Measurements from ENCODE around the gene ERFE.
"Not testable (repeated sequence)": the region's sequence is repeated elsewhere in the genome, so short reads cannot be mapped to it uniquely, and the experiment has no call there.

The ERFE gene

GRCh38 chr2:238171072-238171431 lies 12.3 kb downstream of the ERFE start:
- H3K36me3 ChIP-seq (ENCODE audit: control insufficient read depth, insufficient read depth, low read length): peaks cover 10% of the 10 kb centered on the region; the same call in 1 of the 2 replicates
- not testable (repeated sequence) for H3K27me3 ChIP-seq (ENCODE audit: control insufficient read depth, insufficient read depth, low read length); DNase-seq (ENCODE audit: low read depth, low spot score); H3K4me3 ChIP-seq (ENCODE audit: low read length); H3K9me3 ChIP-seq (ENCODE audit: control insufficient read depth, insufficient read depth, low read length); H3K27ac ChIP-seq (ENCODE audit: low read length); H3K4me1 ChIP-seq (ENCODE audit: control insufficient read depth, insufficient read depth, low read length)
- WGBS (ENCODE audit: insufficient coverage, insufficient read length): no CpG with 5 or more reads among the region's 5 CpGs

- H3K4me1 ChIP-seq (ENCODE audit: control insufficient read depth, insufficient read depth, low read length): no peaks in the 10 kb centered on the region
- H3K9me3 ChIP-seq (ENCODE audit: control insufficient read depth, insufficient read depth, low read length): no peaks in the 10 kb centered on the region
- H3K36me3 ChIP-seq (ENCODE audit: control insufficient read depth, insufficient read depth, low read length): peaks cover 10% of the 10 kb centered on the region; the same call in 1 of the 2 replicates
- no peak for DNase-seq (ENCODE audit: low read depth, low spot score)
- no peak overlapping the region for H3K4me3 ChIP-seq (ENCODE audit: low read length)
- no peak overlapping the region for H3K27ac ChIP-seq (ENCODE audit: low read length)
- WGBS (ENCODE audit: insufficient coverage, insufficient read length): no CpG with 5 or more reads among the region's 9 CpGs
- H3K27me3 ChIP-seq (ENCODE audit: control insufficient read depth, insufficient read depth, low read length): no peaks in the 10 kb centered on the region
Measured at GRCh38 chr2:238171575-238172187, 12.9 kb downstream of the ERFE start.

- WGBS (ENCODE audit: insufficient coverage, insufficient read length): no CpG with 5 or more reads among the region's 14 CpGs
- H3K9me3 ChIP-seq (ENCODE audit: control insufficient read depth, insufficient read depth, low read length): no peaks in the 10 kb centered on the region
- H3K4me1 ChIP-seq (ENCODE audit: control insufficient read depth, insufficient read depth, low read length): no peaks in the 10 kb centered on the region
- DNase-seq (ENCODE audit: low read depth, low spot score): no peak
- no peaks in the 10 kb centered on the region for H3K27me3 ChIP-seq (ENCODE audit: control insufficient read depth, insufficient read depth, low read length)
- H3K4me3 ChIP-seq (ENCODE audit: low read length): no peak overlapping the region
- peaks cover 10% of the 10 kb centered on the region; the same call in 1 of the 2 replicates for H3K36me3 ChIP-seq (ENCODE audit: control insufficient read depth, insufficient read depth, low read length)
- no peak overlapping the region for H3K27ac ChIP-seq (ENCODE audit: low read length)
Measured at GRCh38 chr2:238172439-238172838, 13.7 kb downstream of the ERFE start.

GRCh38 chr2:238173692-238174091 lies 14.9 kb downstream of the ERFE start:
- WGBS (ENCODE audit: insufficient coverage, insufficient read length): no CpG with 5 or more reads among the region's 2 CpGs
- Histone ChIP-seq H3K27ac (ENCODE audit: low read length) (no peak overlapping the region), H3K4me3 (ENCODE audit: low read length) (no peak overlapping the region), H3K36me3 (ENCODE audit: control insufficient read depth, insufficient read depth, low read length) (peaks cover 10% of the 10 kb centered on the region; the same call in 1 of the 2 replicates), H3K27me3 (ENCODE audit: control insufficient read depth, insufficient read depth, low read length) (no peaks in the 10 kb centered on the region), H3K4me1 (ENCODE audit: control insufficient read depth, insufficient read depth, low read length) (no peaks in the 10 kb centered on the region), H3K9me3 (ENCODE audit: control insufficient read depth, insufficient read depth, low read length) (no peaks in the 10 kb centered on the region)
- no peak for DNase-seq (ENCODE audit: low read depth, low spot score)

DNA sequence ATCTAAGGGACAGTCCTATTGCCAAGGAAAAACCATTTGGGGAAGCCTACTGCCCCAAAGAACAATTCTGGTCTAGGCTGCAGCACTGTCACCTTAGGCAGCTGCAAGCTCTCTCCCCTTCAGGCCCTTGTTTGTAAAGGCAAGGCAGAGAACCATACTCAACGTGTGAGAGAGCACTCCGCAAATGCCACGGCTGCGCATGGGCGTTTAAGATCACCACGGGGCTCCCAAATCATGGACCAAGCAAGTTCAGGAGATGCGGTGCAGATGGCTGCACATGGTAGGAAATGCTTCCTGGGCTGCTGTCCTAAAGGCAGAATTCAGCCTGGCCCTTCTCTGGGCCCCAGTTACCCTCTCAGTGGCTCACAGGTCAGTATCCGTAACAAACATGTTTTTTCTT lies 15.5 kb downstream of the ERFE start:
- H3K27me3 ChIP-seq (ENCODE audit: control insufficient read depth, insufficient read depth, low read length): no peaks in the 10 kb centered on the region
- peaks cover 11% of the 10 kb centered on the region; the same call in 1 of the 2 replicates for H3K36me3 ChIP-seq (ENCODE audit: control insufficient read depth, insufficient read depth, low read length)
- no CpG with 5 or more reads among the region's 8 CpGs for WGBS (ENCODE audit: insufficient coverage, insufficient read length)
- no peaks in the 10 kb centered on the region for H3K4me1 ChIP-seq (ENCODE audit: control insufficient read depth, insufficient read depth, low read length)
- H3K9me3 ChIP-seq (ENCODE audit: control insufficient read depth, insufficient read depth, low read length): no peaks in the 10 kb centered on the region
- no peak overlapping the region for H3K4me3 ChIP-seq (ENCODE audit: low read length)
- H3K27ac ChIP-seq (ENCODE audit: low read length): no peak overlapping the region
- DNase-seq (ENCODE audit: low read depth, low spot score): no peak

DNA sequence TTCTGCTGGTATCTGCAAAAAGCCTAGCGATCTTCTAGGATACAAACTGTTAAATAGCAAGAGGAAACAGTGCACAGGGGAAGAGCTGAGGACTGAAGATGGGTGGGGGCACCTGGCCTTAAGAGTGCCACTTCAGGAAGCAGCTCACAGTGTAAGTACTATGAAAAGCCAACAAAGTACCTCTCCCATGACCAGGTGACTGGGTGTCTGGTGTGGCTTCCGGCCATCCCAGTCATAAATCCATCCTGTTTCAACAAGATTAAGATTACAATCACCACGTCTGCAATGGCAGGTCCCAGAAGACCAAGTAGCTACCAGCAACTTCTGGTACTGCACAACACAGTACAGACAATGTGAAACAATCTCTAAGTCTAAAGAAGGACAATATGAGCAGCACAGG lies 15.9 kb downstream of the ERFE start:
- no peaks in the 10 kb centered on the region for H3K4me1 ChIP-seq (ENCODE audit: control insufficient read depth, insufficient read depth, low read length)
- peaks cover 13% of the 10 kb centered on the region; the same call in 1 of the 2 replicates for H3K36me3 ChIP-seq (ENCODE audit: control insufficient read depth, insufficient read depth, low read length)
- no peaks in the 10 kb centered on the region for H3K9me3 ChIP-seq (ENCODE audit: control insufficient read depth, insufficient read depth, low read length)
- H3K4me3 ChIP-seq (ENCODE audit: low read length): no peak overlapping the region
- no peak for DNase-seq (ENCODE audit: low read depth, low spot score)
- H3K27ac ChIP-seq (ENCODE audit: low read length): no peak overlapping the region
- H3K27me3 ChIP-seq (ENCODE audit: control insufficient read depth, insufficient read depth, low read length): no peaks in the 10 kb centered on the region
- no CpG with 5 or more reads among the region's 3 CpGs for WGBS (ENCODE audit: insufficient coverage, insufficient read length)

- no peaks in the 10 kb centered on the region for H3K9me3 ChIP-seq (ENCODE audit: control insufficient read depth, insufficient read depth, low read length)
- H3K27ac ChIP-seq (ENCODE audit: low read length): no peak overlapping the region
- no peaks in the 10 kb centered on the region for H3K4me1 ChIP-seq (ENCODE audit: control insufficient read depth, insufficient read depth, low read length)
- H3K27me3 ChIP-seq (ENCODE audit: control insufficient read depth, insufficient read depth, low read length): no peaks in the 10 kb centered on the region
- H3K36me3 ChIP-seq (ENCODE audit: control insufficient read depth, insufficient read depth, low read length): peaks cover 17% of the 10 kb centered on the region
- DNase-seq (ENCODE audit: low read depth, low spot score): no peak
- H3K4me3 ChIP-seq (ENCODE audit: low read length): no peak overlapping the region
Measured at GRCh38 chr2:238176613-238177012, 17.8 kb downstream of the ERFE start.

- H3K4me3 ChIP-seq (ENCODE audit: low read length): no peak overlapping the region
- WGBS (ENCODE audit: insufficient coverage, insufficient read length): no CpG with 5 or more reads among the region's 5 CpGs
- DNase-seq (ENCODE audit: low read depth, low spot score): no peak
- no peaks in the 10 kb centered on the region for H3K4me1 ChIP-seq (ENCODE audit: control insufficient read depth, insufficient read depth, low read length)
- H3K27me3 ChIP-seq (ENCODE audit: control insufficient read depth, insufficient read depth, low read length): no peaks in the 10 kb centered on the region
- no peak overlapping the region for H3K27ac ChIP-seq (ENCODE audit: low read length)
- no peaks in the 10 kb centered on the region for H3K9me3 ChIP-seq (ENCODE audit: control insufficient read depth, insufficient read depth, low read length)
- H3K36me3 ChIP-seq (ENCODE audit: control insufficient read depth, insufficient read depth, low read length): peaks cover 29% of the 10 kb centered on the region
Measured at GRCh38 chr2:238180554-238180953, 21.8 kb downstream of the ERFE start.

DNA sequence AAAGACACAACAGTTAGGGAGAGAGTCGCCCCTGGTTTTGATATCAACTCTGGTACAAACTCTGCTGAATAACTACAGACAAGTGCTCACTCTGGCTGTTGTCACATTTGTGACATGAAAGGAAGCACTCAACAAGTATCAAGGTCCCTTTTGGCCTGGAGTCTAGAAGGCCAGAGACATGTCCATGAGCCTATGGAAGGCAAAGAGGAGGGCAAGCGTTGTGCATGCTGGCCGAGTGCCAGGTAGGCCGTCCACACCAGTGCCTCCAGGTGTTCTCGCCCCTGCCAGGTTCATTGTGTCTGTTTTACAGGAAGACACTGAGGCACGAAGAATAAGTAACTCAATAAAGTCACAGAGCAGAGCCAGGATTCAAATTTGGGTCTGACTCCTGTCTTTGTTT lies 23.6 kb downstream of the ERFE start:
- Histone ChIP-seq H3K27me3 (ENCODE audit: control insufficient read depth, insufficient read depth, low read length) (no peaks in the 10 kb centered on the region), H3K36me3 (ENCODE audit: control insufficient read depth, insufficient read depth, low read length) (peaks cover 29% of the 10 kb centered on the region), H3K4me1 (ENCODE audit: control insufficient read depth, insufficient read depth, low read length) (no peaks in the 10 kb centered on the region), H3K27ac (ENCODE audit: low read length) (no peak overlapping the region), H3K9me3 (ENCODE audit: control insufficient read depth, insufficient read depth, low read length) (no peaks in the 10 kb centered on the region), H3K4me3 (ENCODE audit: low read length) (no peak overlapping the region)
- no CpG with 5 or more reads among the region's 6 CpGs for WGBS (ENCODE audit: insufficient coverage, insufficient read length)
- DNase-seq (ENCODE audit: low read depth, low spot score): no peak

- Histone ChIP-seq H3K4me1 (ENCODE audit: control insufficient read depth, insufficient read depth, low read length) (no peaks in the 10 kb centered on the region), H3K27ac (ENCODE audit: low read length) (no peak overlapping the region), H3K36me3 (ENCODE audit: control insufficient read depth, insufficient read depth, low read length) (peaks cover 37% of the 10 kb centered on the region), H3K9me3 (ENCODE audit: control insufficient read depth, insufficient read depth, low read length) (no peaks in the 10 kb centered on the region), H3K27me3 (ENCODE audit: control insufficient read depth, insufficient read depth, low read length) (no peaks in the 10 kb centered on the region), H3K4me3 (ENCODE audit: low read length) (no peak overlapping the region)
- DNase-seq (ENCODE audit: low read depth, low spot score): no peak
- no CpG with 5 or more reads among the region's 4 CpGs for WGBS (ENCODE audit: insufficient coverage, insufficient read length)
Measured at GRCh38 chr2:238183821-238184220, 25.1 kb downstream of the ERFE start.

All from iPS DF 6.9 (cell line).